NB4 (cell line): ENCODE measurements around the gene TEDDM1.

Experiments
- CTCF ChIP-seq: IDR thresholded peaks from one replicate; pipeline ENCODE4 v1.5.1; 2012; ENCODE audit warnings: low read depth, low read length
- POLR2A ChIP-seq: IDR thresholded peaks from 2 replicates; pipeline ENCODE4 v1.6.1; 2011; ENCODE audit warnings: mild to moderate bottlenecking; ENCODE audit not compliant: insufficient read length; ENCODE audit errors: extremely low read depth

- no peak for TF ChIP-seq POLR2A
- no peak for TF ChIP-seq CTCF
These were observed 7.3 kb upstream of the TEDDM1 start for GRCh38 chr1:182407724-182408123.
